H1 (cell line): ENCODE measurements around the gene NOL3. TPM values are rescaled to one million over a fixed set of nuclear protein-coding genes. Genes with fewer than 3 reads are reported as not detected.

Experiments used
- SP1 ChIP-seq: IDR thresholded peaks from 2 replicates; pipeline ENCODE4 v1.6.1; 2011; ENCODE audit warnings: low read depth, low read length
- polyA plus RNA-seq, 7 experiments: library from polyadenylated mRNA; depleted of rRNA in 3 of 7; stranded (reverse) in 5 of 7; unstranded in 2 of 7; fragments of >200 nt in 5 of 7; fragments of 200-250 nt in 2 of 7; gene quantifications; 1 replicate in 5 of 7; 2 replicates in 1 of 7; 4 replicates in 1 of 7; pipeline versions ENCODE4 v1.2.1 to v1.2.3, GENCODE V29; 2011 to 2013; ENCODE audit warnings: missing spikeins in 2 of 7, mixed read lengths in 2 of 7
- total RNA-seq: library from RNA; stranded (reverse); fragmentation: NEBNext Ultra II Directional; extraction: Animal tissue kit (Norgen Biotek cat#: 25700); gene quantifications from 2 replicates; pipeline ENCODE4 v1.2.1, GENCODE V29; 2021

The NOL3 gene
- total and polyA plus RNA-seq, 2 of the 8 experiments (the other 6 are each of a cell fraction or from before 2014, with no cell fraction given), result 2.2 to 4.6 TPM

- TF ChIP-seq SP1, result no peak
- TF ChIP-seq, all 59 proteins: peak for 0
Measured at GRCh38 chr16:67148656-67149275, 21.6 kb upstream of the NOL3 start (continued).
